Fibroblast of upper back skin (primary cell): Measurements from ENCODE around the gene SGK1.
"Not testable (repeated sequence)": the region's sequence is repeated elsewhere in the genome, so short reads cannot be mapped to it uniquely, and the experiment has no call there.

Experiments used
- DNase-seq: peaks from one replicate; pipeline ENCODE4 v3.0.0-alpha.2; 2013

SGK1 gene

DNA sequence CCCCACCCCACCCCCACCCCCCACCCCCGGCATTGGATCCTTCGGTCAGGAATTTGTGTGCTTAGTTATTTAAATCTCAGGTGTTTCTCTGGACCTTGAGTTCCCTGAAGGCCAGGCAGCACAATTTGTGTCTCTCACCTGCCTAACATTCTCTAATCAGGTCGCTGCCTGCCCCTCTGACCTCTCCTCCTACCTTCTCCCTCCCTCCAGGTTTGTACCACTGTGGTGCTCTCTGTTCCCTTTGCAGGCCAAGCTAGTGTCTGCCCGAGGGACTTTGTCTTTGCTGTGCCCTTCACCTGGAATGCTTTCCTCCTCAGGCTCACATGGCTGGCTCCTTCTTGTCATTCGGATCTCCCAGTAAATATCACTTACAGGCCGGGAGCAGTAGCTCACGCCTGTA lies 134.1 kb downstream of the SGK1 start:
- no peak for DNase-seq

DNA sequence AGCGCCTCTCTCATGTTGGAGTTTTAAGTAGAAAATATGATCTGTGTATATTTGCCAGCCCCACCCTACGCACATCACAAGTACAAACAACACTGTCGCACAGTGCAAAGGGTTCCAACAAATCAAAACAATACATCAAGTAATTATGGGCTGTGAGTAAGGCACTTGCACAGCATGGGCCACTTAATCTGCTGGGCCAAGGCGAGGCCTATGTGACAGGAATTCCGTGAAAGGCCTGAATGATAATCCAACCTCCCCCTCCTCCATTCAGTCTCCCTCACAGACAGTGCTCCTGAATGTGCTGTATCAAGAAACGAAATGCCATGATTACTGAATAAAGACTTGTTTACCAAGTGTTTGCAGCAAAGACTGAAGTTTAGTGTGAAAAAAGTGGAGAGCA lies 135.4 kb downstream of the SGK1 start:
- DNase-seq: no peak

DNA sequence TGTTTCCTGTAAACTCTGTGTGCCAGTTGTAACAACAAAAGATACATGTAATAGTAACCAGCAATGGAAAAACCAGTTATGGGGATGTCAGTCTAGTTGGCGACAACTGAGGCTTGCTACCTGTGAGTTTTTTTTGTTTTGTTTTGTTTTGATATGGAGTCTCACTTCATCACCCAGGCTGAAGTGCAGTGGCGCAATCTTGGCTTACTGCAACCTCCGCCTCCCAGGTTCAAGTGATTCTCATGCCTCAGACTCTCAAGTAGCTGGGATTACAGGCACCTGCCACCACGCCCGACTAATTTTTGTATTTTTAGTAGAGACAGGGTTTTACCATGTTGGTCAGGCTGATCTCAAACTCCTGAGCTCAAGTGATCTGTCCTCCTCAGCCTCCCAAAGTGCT lies 136.2 kb downstream of the SGK1 start:
- not testable (repeated sequence) for DNase-seq

DNA sequence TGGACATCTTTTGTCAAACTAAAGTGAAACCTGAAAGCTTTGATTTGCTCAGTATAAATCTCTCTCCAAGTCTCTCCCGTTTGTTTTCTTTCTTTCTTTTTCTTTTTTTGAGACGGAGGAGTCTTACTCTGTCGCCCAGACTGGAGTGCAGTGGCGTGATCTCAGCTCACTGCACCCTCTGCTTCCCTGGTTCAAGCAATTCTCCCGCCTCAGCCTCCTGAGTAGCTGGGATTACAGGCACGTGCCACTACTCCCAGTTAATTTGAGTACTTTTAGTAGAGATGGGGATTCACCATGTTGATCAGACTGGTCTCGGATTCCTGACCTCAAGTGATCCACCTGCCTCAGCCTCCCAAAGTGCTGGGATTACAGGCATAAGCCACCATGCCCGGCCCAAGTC lies 136.7 kb downstream of the SGK1 start:
- DNase-seq: not testable (repeated sequence)

DNA sequence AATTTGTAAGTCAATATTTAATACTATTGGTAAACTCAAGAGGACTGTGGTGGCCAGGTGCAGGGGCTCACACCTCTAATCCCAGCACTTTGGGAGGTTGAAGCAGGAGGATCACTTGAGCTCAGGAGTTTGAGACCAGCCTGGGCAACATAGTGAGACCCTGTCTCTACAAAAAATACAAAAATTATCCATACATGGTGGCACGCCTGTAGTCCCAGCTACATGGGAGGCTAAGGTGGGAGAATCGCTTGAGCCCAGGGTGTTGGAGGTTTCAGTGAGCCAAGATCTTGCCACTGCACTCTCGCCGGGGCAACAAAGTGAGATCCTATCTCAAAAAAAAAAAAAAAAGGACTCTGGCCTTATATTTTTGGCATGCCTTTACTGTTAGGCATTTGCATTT lies 137.4 kb downstream of the SGK1 start:
- not testable (repeated sequence) for DNase-seq

DNA sequence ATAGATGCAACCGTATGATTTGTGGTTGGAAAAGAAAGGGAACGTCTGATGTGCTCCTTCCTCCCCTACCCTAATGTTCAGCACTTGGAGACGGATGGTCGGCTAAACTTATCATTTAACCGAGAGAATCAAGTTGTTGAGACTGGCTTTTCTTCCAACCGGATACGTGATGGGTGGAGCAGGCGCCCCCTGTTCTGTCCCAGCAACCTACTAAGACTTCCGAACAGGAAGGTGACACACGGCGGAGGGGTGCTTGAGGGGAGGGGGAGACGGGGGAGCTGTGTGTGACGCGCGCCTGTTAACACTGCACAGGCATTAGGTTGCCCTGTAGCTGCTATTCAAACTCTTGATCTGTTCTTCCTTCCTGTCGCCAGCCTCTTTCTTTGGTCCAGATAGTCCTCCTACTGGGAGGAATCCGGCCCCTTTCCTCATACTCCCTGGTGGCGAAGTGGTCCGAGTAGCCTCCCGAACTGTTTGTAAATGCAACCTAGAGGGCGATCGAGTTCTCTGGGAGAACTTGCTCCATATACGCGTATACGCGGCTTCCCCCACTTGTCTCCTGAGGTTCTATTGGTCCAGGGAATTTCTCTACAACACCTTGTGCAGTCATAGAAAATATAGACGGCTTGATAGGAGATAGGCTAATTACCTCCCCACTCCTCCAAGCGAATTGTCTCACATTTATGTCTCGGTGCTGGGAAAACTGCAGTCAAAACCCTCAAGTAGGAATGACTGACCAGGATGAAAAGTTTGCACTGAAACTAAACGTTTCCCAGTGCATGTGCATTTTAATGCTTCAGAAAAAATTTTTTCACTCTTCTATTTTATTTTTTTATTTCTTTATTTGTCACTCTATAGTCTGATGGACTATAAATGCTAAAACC lies 139.5 kb downstream of the SGK1 start:
- DNase-seq: peak; percentile 95

DNA sequence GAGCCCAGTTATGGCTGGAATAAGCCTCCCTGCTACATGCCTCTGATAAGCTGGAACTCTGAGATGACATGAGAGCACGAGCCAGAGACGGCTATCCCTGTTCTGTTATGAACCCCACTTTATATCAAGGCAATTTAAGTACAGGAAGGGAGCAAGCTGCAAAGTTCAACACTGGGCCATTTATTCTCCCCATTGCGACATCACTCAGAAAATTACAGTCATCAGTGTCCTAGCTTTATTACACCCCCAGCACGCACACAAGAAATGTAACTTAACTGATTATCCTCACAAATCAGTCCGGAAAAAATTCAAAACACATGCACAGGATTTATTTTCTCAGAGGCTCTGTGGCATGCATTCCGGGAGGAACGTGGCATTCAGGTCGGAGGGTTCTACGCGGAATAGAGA lies 140.2 kb downstream of the SGK1 start:
- DNase-seq: peak; percentile 78

DNA sequence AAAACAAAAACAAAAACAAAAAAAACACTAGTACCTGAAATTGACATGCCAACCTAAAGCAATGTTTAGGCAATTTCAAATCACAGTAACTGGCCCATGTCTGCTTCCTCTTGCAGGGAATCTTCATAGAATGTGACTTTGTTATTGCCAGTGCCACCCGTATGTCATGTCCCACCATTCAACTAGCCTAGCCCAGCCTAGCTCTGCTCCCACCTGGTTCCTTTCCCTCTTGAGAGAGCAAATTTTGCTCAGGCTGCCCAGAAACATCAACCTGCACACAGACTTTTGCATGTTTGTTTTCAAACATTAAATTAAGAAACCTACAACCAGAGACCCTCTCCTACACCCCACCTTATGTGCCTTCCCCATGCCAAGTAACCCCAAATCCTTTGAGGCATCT lies 140.7 kb downstream of the SGK1 start:
- no peak for DNase-seq

DNA sequence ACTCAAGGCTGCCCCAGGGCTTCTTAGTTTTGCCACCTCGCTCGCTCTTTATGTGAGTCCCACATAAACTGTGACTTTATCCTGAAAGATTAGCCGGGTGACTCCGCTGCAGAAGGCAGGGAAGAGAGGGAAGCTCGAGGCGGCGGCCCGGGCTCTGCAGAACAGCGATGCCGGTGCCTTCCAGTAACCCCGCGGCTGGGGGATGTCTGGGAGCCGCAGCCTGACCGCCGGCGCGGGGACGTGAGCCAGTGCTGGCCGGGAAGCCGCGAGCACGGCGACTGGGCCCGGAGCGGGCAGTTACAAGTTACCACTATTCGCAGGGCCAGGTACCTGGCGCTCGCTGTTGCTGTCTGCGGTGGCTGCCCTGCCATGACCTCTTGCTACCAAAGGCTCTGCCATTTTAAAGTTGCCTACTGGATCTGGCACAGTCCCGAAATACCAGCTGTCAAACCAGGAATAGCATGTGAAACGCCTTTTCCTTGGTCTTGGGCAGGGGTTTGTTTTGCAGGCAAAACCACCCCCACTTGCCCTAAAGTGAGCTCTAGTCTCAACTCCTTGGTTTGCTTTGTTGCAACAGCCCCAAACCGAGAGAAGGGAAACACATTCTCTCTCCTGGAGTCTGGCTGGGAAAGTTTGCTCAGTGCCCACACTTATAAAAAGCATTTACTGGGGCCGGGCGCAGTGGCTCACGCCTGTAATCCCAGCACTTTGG lies 141.5 kb downstream of the SGK1 start:
- peak; percentile 26 for DNase-seq

DNA sequence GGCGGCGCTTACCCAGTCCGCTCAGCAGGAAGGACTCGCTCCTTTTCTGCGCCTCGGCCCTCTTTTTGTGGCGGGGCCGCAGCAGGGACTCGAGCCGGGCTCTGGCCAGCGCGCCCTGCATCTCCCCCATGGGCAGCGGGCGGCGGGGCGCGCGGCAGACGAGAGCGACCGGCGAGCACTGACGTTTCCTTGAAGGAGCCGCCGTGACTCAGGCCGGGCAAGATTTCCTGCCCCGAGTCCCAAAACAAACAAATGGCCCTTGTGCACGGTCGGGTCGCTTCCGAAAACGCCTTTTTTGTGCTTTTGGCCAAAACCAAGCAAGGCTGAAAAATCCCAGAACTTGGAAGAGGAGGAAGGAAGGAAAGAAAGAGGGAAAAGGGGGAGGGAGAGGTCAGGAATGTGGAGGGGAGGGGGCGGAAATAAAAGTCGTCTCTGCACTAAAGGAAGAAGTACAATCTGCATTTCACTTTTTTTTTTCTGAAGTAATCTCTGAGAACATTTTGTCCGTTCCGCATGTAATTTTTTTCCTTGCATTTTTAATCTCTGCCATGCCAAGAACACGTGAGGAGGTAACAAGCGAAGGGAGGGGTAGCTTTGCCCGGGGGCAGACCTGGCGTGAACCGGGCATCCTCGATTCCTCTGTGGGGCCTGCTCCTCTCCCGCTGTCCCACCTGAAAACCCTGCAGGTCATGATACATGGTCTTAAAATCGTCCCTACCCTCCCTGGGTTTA lies 142.2 kb downstream of the SGK1 start:
- DNase-seq: peak; percentile 63

DNA sequence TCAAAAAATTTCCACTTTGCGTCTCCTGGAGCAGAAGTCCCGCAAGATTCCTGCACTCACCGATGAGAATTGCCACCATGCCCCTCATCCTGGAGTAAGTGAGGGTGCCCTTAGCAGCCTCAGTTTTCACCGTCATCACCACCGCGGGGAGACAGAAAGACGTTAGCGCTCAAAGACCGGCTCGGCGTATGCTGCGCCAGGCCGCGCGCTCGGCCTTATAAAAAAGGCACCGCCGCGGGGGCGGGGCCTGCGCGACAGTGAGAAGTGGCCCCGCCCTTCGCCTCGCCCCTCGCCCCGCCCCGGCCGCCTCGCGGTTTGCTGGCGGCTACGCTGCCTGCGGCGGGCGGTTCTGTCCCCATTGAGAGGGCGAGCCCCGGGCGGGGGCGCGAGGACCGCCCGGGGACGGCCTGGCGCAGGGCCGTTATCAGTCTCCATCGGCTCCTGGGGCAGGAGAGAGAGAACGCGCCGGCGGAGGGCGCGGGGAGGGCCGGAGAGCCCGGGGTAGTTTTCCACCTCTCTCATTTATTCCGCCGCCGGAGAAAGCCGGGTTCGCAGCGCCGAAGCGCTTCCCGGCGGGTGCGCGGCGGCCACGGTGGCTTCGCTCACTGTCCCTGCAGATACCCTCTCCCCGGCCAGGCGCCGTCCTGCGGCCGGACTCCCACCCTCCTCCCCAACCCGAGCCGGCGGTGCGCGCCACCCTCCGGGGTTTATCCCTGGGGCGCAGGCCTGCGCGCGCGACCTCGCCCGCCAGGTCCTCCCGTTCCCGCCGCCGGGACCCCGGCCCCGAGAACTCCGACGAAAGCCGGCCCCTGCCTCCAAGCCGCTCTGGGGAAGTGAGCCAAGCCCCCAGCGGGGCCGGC lies 143.0 kb downstream of the SGK1 start:
- peak; percentile 90 for DNase-seq

DNA sequence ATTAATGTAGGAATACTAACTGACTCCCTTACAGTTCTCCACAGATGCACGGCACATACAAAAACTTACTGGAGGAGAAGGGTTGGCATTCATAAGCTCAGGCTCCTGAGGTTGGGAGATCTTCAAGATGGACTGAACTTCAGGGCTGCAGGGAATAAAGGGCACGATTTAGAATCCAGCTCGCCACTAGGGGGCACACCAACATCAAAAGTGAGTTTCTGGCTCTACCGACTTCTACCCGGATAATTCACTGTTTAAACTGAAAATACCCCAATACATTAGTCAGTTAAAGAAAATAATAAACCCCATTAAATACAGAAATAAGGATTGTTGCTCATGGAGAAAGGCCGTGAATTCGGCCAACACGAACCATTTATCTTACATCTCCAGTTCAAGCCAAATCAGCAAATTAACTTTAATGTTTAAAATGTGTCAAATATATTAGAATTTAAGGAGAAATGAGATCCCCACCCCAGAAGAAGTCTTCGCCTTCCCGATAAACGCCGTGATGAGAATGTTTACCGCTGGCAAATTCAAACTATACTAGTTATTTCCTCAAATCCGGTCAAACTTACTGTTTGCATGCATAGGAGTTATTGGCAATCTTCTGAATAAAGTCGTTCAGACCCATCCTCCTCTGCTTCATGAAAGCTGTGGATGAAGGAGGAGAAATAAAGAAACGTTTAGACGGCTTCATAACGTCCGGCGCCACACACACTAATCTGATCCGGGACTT lies 143.8 kb downstream of the SGK1 start:
- DNase-seq: peak; percentile 89

DNA sequence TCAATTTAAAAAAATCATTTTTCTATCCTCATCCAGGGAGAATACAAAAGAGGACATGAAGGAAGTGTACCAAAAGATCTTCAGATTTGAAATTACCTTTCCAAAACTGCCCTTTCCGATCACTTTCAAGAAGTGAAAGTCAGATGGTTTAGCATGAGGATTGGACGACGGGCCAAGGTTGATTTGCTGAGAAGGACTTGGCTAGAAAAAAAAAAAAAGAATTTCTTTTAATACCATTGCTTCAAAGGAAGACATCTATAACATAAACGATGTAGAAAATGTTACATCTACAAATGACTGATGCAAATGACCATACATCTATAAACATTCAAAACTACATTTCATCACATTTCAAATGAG lies 144.6 kb downstream of the SGK1 start:
- no peak for DNase-seq

DNA sequence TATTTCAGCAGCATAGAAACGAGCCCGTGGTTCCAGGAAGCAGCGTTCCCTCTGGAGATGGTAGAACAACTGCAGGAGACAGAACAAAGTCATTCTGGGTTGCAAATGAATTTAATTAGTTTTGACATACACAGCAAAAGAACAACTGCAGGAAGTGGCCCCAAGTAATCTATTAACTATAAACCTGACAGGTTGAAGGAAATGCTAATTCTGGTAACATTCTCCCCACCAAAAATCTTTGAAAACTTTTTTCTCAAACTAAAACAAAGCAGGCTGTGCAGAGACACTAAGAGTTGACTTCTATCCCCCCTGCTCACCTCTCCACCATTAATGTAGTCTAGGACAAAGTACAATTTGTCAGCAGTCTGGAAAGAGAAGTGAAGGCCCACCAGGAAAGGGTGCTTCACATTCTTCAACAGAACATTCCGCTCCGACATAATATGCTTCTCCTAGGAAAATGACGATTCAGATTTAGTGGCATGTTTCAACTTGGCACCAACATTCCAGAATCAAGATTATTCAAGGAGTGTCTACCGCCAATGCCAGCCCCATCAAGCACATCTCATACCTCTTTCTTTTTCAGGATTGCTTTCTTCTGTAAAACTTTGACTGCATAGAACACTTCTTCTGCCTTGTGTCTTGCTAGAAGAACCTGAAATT lies 145.1 kb downstream of the SGK1 start:
- no peak for DNase-seq

DNA sequence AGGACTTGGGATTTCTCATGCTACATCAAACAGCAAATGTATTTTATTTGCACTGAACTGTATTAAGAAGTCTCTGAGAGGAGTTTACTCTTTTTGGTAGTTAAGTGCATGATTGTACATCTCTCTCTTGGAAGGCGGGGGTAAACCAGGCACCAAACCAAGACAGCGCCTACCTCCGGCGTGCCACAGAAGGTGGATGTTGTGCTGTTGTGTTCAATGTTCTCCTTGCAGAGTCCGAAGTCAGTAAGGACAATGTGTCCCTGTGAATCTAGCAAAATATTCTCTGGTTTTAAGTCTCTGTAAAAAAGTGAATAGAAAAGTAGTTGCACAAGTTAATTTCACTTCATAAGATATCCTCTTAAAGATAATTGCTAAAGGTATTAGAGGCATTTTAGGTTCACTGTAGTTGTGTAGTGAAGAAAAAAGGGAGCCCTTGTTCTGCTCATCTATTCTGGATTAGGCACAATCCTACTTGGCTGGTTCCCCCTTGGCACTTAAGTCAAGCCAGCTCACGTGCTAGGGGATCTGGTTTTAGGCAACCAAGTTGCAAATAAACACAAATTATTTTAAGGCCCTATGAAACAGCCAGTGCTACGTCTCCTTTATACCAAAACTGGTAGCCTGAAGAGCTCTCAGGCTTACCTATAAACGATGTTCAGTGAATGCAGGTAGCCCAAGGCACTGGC lies 145.7 kb downstream of the SGK1 start:
- no peak for DNase-seq

DNA sequence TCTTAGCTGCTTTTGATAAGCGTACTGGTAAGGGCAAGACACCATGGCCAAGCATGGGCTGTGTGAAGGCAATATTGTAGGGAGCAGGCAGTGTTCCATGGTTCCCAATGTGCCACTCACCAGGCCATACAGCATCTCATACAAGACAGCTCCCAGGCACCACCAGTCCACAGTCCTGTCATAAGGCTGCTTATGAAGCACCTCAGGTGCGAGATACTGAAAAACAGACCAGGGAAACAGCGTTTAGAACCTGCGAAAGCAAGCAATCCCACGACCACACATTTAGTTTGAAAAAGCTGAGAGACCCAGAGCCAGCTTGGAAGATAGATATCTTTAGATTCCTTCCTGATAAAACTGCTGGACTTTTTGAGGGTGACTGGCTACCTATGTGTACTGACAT lies 146.4 kb downstream of the SGK1 start:
- DNase-seq: no peak

DNA sequence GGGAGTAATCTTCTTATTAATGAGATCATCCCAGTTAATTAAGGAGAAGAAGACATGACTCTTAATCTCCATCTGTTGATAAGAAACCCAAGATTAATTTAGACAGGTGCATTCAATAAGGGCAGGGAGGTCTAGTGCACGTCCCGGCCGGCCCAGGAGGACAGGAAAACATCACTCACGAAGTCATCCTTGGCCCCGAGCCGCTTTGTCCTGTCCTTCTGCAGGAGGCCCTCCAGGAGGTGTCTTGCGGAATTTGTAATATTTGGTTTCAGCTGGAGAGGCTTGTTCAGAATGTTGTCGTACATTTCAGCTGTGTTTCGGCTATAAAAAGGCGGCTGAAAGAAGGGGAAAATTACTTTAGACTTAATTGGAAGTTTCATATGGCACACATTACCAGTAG lies 147.1 kb downstream of the SGK1 start:
- peak; percentile 67 for DNase-seq

DNA sequence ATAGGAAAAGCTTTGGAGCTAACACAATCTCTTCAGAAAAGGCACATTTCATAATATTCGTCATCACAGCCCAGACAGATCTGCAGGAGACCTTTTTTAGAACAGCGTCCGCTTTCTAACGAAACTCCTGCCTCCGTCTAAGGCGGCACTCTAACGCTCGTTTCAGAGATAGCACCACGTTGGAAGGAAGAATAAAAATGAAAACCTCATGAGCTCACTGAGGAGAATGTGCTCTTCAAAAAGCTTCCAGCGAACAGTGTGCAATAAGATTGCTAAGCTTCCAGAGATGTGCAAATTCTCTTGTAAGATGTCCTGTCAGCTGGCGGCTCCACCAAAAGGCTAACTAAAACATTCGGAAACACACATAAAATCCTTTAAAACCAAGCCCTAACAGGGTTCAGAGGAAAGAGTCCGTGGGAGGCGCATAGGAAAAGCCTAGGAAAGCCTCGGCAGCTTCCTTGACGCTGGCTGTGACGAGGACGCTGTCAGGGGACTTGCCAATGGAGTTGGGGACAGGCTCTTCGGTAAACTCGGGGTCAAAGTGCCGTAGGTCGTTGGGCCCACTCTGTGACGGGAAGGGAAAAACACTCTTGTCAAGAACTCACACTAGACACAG lies 147.9 kb downstream of the SGK1 start:
- DNase-seq: peak; percentile 36

DNA sequence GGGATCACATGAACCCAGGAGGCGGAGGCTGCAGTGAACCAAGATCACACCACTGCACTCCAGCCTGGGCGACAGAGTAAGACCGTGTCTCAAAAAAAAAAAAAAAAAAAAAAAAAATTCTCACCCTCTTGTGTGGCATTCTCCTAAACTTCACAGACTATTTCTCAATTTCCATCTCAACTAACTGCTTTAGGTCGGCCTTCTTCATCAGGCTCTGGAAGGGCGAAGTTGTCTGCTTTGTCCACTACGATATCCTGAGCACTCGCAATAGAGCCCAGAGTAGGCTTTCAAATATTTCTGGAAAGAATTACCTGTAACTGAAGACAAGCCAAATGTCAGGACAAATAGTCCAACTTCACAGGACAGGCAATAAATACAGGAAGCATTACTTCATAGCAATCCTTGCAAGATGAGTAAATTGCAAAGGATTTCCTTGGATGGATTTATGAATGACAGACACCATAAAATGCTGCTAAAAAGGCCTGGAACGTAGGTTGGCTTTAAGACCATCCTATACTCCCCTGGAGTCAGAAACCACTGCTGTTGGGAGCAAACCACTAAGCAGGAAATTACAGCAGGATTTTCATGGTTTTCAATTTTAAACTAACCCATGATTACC lies 149.2 kb downstream of the SGK1 start:
- peak; percentile 63 for DNase-seq
